ENCODE data around the gene ZNF423.

- TF ChIP-seq ZKSCAN8 (CRISPR knock-in tag; IDR thresholded peaks at IDR 0.05; ENCODE audit: borderline replicate concordance) (no peak), IRF2 (CRISPR knock-in tag; IDR thresholded peaks at IDR 0.05) (no peak), SMC3 (IDR thresholded peaks at IDR 0.05; ENCODE audit: low read length) (no peak), ZBTB1 (CRISPR knock-in tag; IDR thresholded peaks at IDR 0.05; ENCODE audit: borderline replicate concordance) (no peak), PRMT3 (CRISPR knock-in tag; IDR thresholded peaks at IDR 0.05; ENCODE audit: borderline replicate concordance, low read depth) (no peak), ZNF879 (CRISPR knock-in tag; IDR thresholded peaks at IDR 0.05) (no peak)
- TF ChIP-seq, protein P1, sequence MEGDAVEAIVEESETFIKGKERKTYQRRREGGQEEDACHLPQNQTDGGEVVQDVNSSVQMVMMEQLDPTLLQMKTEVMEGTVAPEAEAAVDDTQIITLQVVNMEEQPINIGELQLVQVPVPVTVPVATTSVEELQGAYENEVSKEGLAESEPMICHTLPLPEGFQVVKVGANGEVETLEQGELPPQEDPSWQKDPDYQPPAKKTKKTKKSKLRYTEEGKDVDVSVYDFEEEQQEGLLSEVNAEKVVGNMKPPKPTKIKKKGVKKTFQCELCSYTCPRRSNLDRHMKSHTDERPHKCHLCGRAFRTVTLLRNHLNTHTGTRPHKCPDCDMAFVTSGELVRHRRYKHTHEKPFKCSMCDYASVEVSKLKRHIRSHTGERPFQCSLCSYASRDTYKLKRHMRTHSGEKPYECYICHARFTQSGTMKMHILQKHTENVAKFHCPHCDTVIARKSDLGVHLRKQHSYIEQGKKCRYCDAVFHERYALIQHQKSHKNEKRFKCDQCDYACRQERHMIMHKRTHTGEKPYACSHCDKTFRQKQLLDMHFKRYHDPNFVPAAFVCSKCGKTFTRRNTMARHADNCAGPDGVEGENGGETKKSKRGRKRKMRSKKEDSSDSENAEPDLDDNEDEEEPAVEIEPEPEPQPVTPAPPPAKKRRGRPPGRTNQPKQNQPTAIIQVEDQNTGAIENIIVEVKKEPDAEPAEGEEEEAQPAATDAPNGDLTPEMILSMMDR (CRISPR knock-in tag; IDR thresholded peaks at IDR 0.05), result 0 out of 2 replicates have a peak, but pooled peaks have one; percentile 18
Measured at GRCh38 chr16:49644145-49644463, 211.8 kb downstream of the ZNF423 start.

Data from HepG2 (cell line).